Endothelial cell of umbilical vein (primary cell): ENCODE measurements around the gene SRBD1. TPM values are rescaled to one million over a fixed set of nuclear protein-coding genes. Genes with fewer than 3 reads are reported as not detected.

Experiments
- BruUV-seq: library from RNA; stranded (reverse); fragments of 400-500 nt; replicated peaks from 2 replicates; lab custom pipeline; 2021; lab: Mats Ljungman, UMichigan
- CTCF ChIA-PET: fragments of 300-600, 350-600 bp; sonication (Branson Sonifier 250); formaldehyde crosslinking; loops from one replicate; lab custom pipeline; 2021; ENCODE audit warnings: antibody characterized with exemption, inconsistent platforms; lab: Charles Lee
- POLR2A ChIA-PET: fragments of 300-600, 350-600 bp; sonication (Branson Sonifier 250); formaldehyde crosslinking; loops from one replicate; lab custom pipeline; 2021; ENCODE audit warnings: antibody characterized with exemption, inconsistent platforms; lab: Charles Lee
- DNase-seq: peaks from one replicate; pipeline ENCODE4 v3.0.0-alpha.2; 2011; ENCODE audit warnings: low read depth, low spot score
- FAIRE-seq: peaks from 2 replicates; lab custom pipeline; 2011; peaks lifted over from hg19 to GRCh38; lab: Jason Lieb, UNC
- H2AFZ ChIP-seq: 2 replicates; pipeline ENCODE4 v1.6.0; 2012; ENCODE audit warnings: low read depth, low read length, control low read depth, inconsistent platforms
- H3K27ac ChIP-seq: 2 replicates; pipeline ENCODE4 v1.5.1; 2011; ENCODE audit warnings: low read depth, mild to moderate bottlenecking, control low read depth, low read length, moderate library complexity; ENCODE audit not compliant: insufficient read depth
- H3K27me3 ChIP-seq, 2 experiments: 2 replicates each; pipeline versions ENCODE4 v1.6.0 to v1.6.1; 2011; ENCODE audit warnings: low read length in 2 of 2, mixed read lengths in 1 of 2; ENCODE audit not compliant: control insufficient read depth in 2 of 2, insufficient read depth in 2 of 2
- H3K36me3 ChIP-seq, 2 experiments: 2 replicates in 1 of 2; 3 replicates in 1 of 2; pipeline ENCODE4 v1.5.1; 2011; ENCODE audit warnings: low read length in 2 of 2, mild to moderate bottlenecking in 1 of 2, moderate library complexity in 1 of 2; ENCODE audit not compliant: control insufficient read depth in 2 of 2, insufficient read depth in 2 of 2; ENCODE audit errors: extremely low read depth in 1 of 2
- H3K4me1 ChIP-seq: 3 replicates; pipeline ENCODE4 v1.5.1; 2011; ENCODE audit warnings: mild to moderate bottlenecking, low read length; ENCODE audit not compliant: control insufficient read depth, insufficient read depth; ENCODE audit errors: extremely low read depth
- H3K4me2 ChIP-seq: 2 replicates; pipeline ENCODE4 v1.6.1; 2011; ENCODE audit warnings: low read length, control low read depth, mixed read lengths; ENCODE audit not compliant: insufficient read depth
- H3K4me3 ChIP-seq, 3 experiments: fragments of 200-600 bp in 1 of 3; sonication (generic), shearing (Covaris generic) in 1 of 3; replicated peaks in 1 of 3; 2 replicates each; pipeline ENCODE4 v1.5.1; 2011 to 2016; ENCODE audit warnings: control low read depth in 3 of 3, low read length in 3 of 3, mild to moderate bottlenecking in 2 of 3, inconsistent platforms in 1 of 3, low read depth in 1 of 3, moderate library complexity in 1 of 3; ENCODE audit not compliant: insufficient read depth in 1 of 3
- H3K79me2 ChIP-seq: 2 replicates; pipeline ENCODE4 v1.6.0; 2012; ENCODE audit warnings: low read length, inconsistent platforms; ENCODE audit not compliant: control insufficient read depth, insufficient read depth
- H3K9ac ChIP-seq: replicated peaks from 2 replicates; pipeline ENCODE3; 2011; ENCODE audit warnings: low read length, control low read depth; ENCODE audit not compliant: insufficient read depth; ENCODE audit errors: extremely low read depth
- H3K9me1 ChIP-seq: replicated peaks from 3 replicates; pipeline ENCODE4 v1.6.0; 2011; ENCODE audit warnings: mild to moderate bottlenecking, low read length; ENCODE audit not compliant: control insufficient read depth, insufficient read depth; ENCODE audit errors: extremely low read depth
- H3K9me3 ChIP-seq: replicated peaks from 2 replicates; pipeline ENCODE4 v1.5.1; 2012; ENCODE audit warnings: low read length, inconsistent platforms; ENCODE audit not compliant: control insufficient read depth, insufficient read depth
- H4K20me1 ChIP-seq: replicated peaks from 2 replicates; pipeline ENCODE3; 2011; ENCODE audit warnings: mild to moderate bottlenecking, low read length; ENCODE audit not compliant: control insufficient read depth, insufficient read depth; ENCODE audit errors: extremely low read depth
- CTCF ChIP-seq, 2 donors: IDR thresholded peaks; 1 replicate in 1 of 2; 2 replicates in 1 of 2; pipeline ENCODE4 v1.5.1; 2011; ENCODE audit warnings: low read length in 2 of 2, mild to moderate bottlenecking in 2 of 2, moderate library complexity in 2 of 2, control low read depth in 1 of 2, inconsistent platforms in 1 of 2, low read depth in 1 of 2; ENCODE audit not compliant: insufficient read depth in 1 of 2; ENCODE audit errors: extremely low read depth in 1 of 2
- EZH2 ChIP-seq: IDR thresholded peaks from 2 replicates; pipeline ENCODE4 v1.6.1; 2012; ENCODE audit warnings: borderline replicate concordance, low read depth, mild to moderate bottlenecking, moderate library complexity, low read length, inconsistent platforms; ENCODE audit not compliant: severe bottlenecking
- FOS ChIP-seq: IDR thresholded peaks from 2 replicates; pipeline ENCODE4 v1.6.1; 2011; ENCODE audit warnings: mild to moderate bottlenecking, low read length, moderate library complexity, borderline replicate concordance; ENCODE audit not compliant: insufficient read depth
- GATA2 ChIP-seq: IDR thresholded peaks from 2 replicates; pipeline ENCODE4 v1.7.0; 2011; ENCODE audit warnings: low read depth, mild to moderate bottlenecking, moderate library complexity, mixed read lengths, low read length; ENCODE audit not compliant: insufficient read length, insufficient read depth
- JUN ChIP-seq: IDR thresholded peaks from 2 replicates; pipeline ENCODE4 v1.6.1; 2011; ENCODE audit warnings: borderline replicate concordance, low read depth; ENCODE audit not compliant: insufficient read length, insufficient read depth
- MYC ChIP-seq: IDR thresholded peaks from one replicate; pipeline ENCODE4 v1.6.1; 2011; ENCODE audit warnings: mild to moderate bottlenecking, low read depth, low read length
- POLR2A ChIP-seq: IDR thresholded peaks from 2 replicates; pipeline ENCODE4 v1.6.1; 2012; ENCODE audit warnings: low read depth, mild to moderate bottlenecking, control low read depth, low read length
- dilution Hi-C: fragments of 300-500 bp; cut with MboI; formaldehyde crosslinking; loops from one replicate; pipeline ENCODE4 v1.15.0; 2019; ENCODE audit warnings: low sequenced_read_pairs; ENCODE audit not compliant: extremely low pct_ligation_motif_present
- intact Hi-C: fragments of 100-400 bp; cut with micrococcal nuclease; formaldehyde crosslinking; loops from one replicate; pipeline ENCODE4 v1.10.0; 2022
- polyA plus RNA-seq, 4 experiments: library from polyadenylated mRNA; depleted of rRNA in 3 of 4; stranded (reverse) in 3 of 4; unstranded in 1 of 4; fragments of >200 nt; gene quantifications; 2 replicates each; pipeline versions ENCODE4 v1.2.1 to v1.2.3, GENCODE V29; 2011 to 2012; ENCODE audit warnings: missing spikeins in 1 of 4
- total RNA-seq: library from RNA; stranded (reverse); gene quantifications from 2 replicates; pipeline ENCODE4 v1.2.3, GENCODE V29; 2021
- TF ChIP-seq, protein P1 (sequence below): IDR thresholded peaks from 2 replicates; pipeline ENCODE4 v1.6.1; 2011; ENCODE audit not compliant: insufficient read depth, insufficient read length

SRBD1 gene
- total and polyA plus RNA-seq, 2 donors (not counting 3 experiments of a cell fraction or from before 2014, with no cell fraction given) = 3.7 to 12.5 TPM

DNA sequence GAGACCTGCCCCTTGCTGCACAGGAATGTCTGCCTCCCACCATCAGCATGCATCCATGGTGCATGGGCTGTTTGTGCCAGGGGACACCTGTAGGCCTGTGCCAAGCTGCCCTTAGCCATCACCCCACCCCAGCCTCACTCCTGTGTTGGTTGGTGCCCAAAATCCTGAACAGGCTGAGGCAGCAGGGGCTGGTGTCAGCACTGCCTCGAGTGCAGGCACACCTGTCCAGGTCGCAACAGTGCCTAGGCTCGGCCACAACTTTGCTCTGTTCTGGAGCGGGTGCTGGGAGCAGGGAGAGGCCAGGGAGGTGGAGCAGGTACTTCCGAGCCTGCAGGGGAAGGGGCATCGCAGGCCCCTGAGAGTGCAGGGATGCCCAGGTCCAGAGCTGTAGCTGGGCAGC, 69.1 kb downstream of the SRBD1 start:
- H2AFZ ChIP-seq = no peak overlapping the region
- BruUV-seq = no TSS peak
- no peaks in the 10 kb centered on the region for H3K4me1 ChIP-seq
- FAIRE-seq = no peak
- H4K20me1 ChIP-seq = no peaks in the 10 kb centered on the region
- no peaks in the 10 kb centered on the region for H3K27me3 ChIP-seq
- H3K9me3 ChIP-seq = no peaks in the 10 kb centered on the region
- DNase-seq = no peak
- POLR2A ChIA-PET = no interaction called here
- intact Hi-C loops = no loop called here
- H3K79me2 ChIP-seq = no peaks in the 10 kb centered on the region
- H3K4me2 ChIP-seq = no peak overlapping the region
- no peak overlapping the region for H3K4me3 ChIP-seq
- no peak for TF ChIP-seq CTCF (IDR thresholded peaks at IDR 0.05; ENCODE audit: extremely low read depth in 1 of 2, insufficient read depth in 1 of 2, low read depth in 1 of 2, low read length in 2 of 2)
- TF ChIP-seq POLR2A = no peak
- TF ChIP-seq MYC = no peak
- TF ChIP-seq EZH2 = no peak
- TF ChIP-seq GATA2 = no peak
- no peak for TF ChIP-seq FOS
- TF ChIP-seq JUN = no peak
- TF ChIP-seq, protein P1, sequence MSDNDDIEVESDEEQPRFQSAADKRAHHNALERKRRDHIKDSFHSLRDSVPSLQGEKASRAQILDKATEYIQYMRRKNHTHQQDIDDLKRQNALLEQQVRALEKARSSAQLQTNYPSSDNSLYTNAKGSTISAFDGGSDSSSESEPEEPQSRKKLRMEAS = no peak
- no peak overlapping the region for H3K27ac ChIP-seq
- H3K9ac ChIP-seq = no peak overlapping the region
- peaks cover 7% of the 10 kb centered on the region in 2 experiments for H3K36me3 ChIP-seq
- dilution Hi-C loops = no loop called here
- H3K9me1 ChIP-seq = no peaks in the 10 kb centered on the region
- CTCF ChIA-PET = interaction anchor here (0.9 kb wide), 1 partner anchor 43 kb away, joined by 3 read pairs; no protein-coding TSS in a partner anchor
